Measurements from ENCODE around the gene PSTK.

PSTK gene

DNA sequence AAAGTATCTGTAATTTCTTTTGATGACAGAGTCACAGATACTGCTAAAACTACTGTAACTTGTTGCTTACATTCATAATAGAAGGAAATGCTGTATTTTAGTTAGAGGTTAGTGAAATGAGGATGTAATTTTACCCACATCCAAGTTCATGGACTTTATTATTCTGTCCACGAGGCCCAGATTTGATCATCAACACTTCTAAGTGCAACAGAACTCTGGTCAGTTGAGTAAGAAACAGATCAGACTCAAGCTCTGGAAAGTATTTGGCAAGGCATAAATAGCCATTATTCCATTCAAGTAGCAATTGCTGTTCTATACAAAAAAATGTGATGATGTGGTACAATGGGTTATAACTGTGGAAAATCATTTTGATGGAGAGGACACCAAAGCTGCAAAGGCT lies 50.9 kb downstream of the PSTK start:
- no peak overlapping the region for H3K4me2 ChIP-seq (ENCODE audit: low read length)
- H3K36me3 ChIP-seq (ENCODE audit: control insufficient read depth, insufficient read depth, low read length) = no peaks in the 10 kb centered on the region
- no peak overlapping the region for H3K4me3 ChIP-seq (ENCODE audit: low read depth, low read length)
- H2AFZ ChIP-seq = no peak overlapping the region
- H3K4me1 ChIP-seq = no peaks in the 10 kb centered on the region
- no peak overlapping the region for H3K27ac ChIP-seq
- H3K9ac ChIP-seq = no peak overlapping the region
- TF ChIP-seq, protein P1, sequence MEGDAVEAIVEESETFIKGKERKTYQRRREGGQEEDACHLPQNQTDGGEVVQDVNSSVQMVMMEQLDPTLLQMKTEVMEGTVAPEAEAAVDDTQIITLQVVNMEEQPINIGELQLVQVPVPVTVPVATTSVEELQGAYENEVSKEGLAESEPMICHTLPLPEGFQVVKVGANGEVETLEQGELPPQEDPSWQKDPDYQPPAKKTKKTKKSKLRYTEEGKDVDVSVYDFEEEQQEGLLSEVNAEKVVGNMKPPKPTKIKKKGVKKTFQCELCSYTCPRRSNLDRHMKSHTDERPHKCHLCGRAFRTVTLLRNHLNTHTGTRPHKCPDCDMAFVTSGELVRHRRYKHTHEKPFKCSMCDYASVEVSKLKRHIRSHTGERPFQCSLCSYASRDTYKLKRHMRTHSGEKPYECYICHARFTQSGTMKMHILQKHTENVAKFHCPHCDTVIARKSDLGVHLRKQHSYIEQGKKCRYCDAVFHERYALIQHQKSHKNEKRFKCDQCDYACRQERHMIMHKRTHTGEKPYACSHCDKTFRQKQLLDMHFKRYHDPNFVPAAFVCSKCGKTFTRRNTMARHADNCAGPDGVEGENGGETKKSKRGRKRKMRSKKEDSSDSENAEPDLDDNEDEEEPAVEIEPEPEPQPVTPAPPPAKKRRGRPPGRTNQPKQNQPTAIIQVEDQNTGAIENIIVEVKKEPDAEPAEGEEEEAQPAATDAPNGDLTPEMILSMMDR (IDR thresholded peaks at IDR 0.05) = no peak
- no peaks in the 10 kb centered on the region for H3K79me2 ChIP-seq
- no peaks in the 10 kb centered on the region for H3K27me3 ChIP-seq (ENCODE audit: control insufficient read depth, insufficient read depth, low read length)
- H3K9me3 ChIP-seq (ENCODE audit: control insufficient read depth, low read length) = no peaks in the 10 kb centered on the region

DNA sequence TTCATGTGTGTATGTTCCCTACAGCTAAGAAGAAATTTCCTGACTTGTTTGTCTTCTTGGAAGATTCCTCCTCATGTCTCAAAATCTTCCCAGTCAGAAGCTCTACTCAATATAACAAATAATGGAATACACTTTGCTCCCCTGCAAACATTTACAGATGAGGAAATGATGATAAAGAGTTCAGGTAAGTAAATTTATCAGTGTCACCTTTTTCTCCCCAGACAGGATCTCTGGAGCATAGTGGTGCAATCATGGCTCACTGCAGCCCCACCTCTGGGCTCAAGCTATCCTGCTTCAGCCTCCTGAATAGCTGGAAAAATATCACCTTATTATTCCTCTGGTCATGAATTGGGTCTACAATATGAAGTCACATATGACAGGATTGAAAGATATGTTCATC lies 54.1 kb downstream of the PSTK start:
- TF ChIP-seq, protein P1 (IDR thresholded peaks at IDR 0.05) = no peak
- no peak overlapping the region for H3K4me2 ChIP-seq (ENCODE audit: low read length)
- no peak overlapping the region for H3K4me3 ChIP-seq (ENCODE audit: low read depth, low read length)
- no peaks in the 10 kb centered on the region for H3K4me1 ChIP-seq
- H3K9me3 ChIP-seq (ENCODE audit: control insufficient read depth, low read length) = no peaks in the 10 kb centered on the region
- H3K27ac ChIP-seq = no peak overlapping the region
- H3K79me2 ChIP-seq = no peaks in the 10 kb centered on the region
- H2AFZ ChIP-seq = no peak overlapping the region
- no peak overlapping the region for H3K9ac ChIP-seq
- no peaks in the 10 kb centered on the region for H3K36me3 ChIP-seq (ENCODE audit: control insufficient read depth, insufficient read depth, low read length)
- H3K27me3 ChIP-seq (ENCODE audit: control insufficient read depth, insufficient read depth, low read length) = no peaks in the 10 kb centered on the region

DNA sequence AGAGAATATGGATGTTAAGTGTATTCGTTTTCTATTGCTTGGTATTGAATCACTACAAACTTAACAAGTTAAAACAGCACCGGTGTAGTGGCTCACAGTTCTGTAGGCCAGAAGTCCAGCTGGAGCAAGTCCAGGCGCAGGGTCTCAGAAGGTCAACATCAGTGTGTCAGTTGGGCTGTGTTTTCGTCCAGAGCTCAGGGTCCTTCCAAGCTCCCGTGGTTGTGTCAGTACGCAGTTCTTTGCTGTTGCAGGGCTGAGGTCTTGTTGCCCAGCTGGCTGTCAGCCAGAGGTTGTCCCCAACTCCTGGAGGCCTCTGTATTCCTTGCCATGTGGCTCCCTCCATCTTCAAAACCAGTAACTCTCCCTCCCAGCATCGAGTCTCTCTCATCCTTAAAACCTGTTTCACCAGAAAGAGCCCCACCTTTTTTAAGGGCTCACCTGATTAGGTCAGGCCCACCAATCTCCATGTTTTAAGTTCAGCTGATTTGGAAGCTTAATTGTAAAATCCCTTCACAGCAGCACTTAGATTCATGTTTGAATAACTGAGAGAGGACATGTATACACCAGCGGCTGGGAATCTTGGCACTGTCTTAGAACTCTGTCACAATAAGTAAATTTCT lies 55.4 kb downstream of the PSTK start:
- no peak overlapping the region for H2AFZ ChIP-seq
- H3K27ac ChIP-seq = no peak overlapping the region
- no peaks in the 10 kb centered on the region for H3K4me1 ChIP-seq
- no peaks in the 10 kb centered on the region for H3K36me3 ChIP-seq (ENCODE audit: control insufficient read depth, insufficient read depth, low read length)
- H3K4me2 ChIP-seq (ENCODE audit: low read length) = no peak overlapping the region
- no peaks in the 10 kb centered on the region for H3K9me3 ChIP-seq (ENCODE audit: control insufficient read depth, low read length)
- H3K9ac ChIP-seq = no peak overlapping the region
- TF ChIP-seq, protein P1 (IDR thresholded peaks at IDR 0.05) = no peak
- H3K4me3 ChIP-seq (ENCODE audit: low read depth, low read length) = no peak overlapping the region
- H3K79me2 ChIP-seq = no peaks in the 10 kb centered on the region
- H3K27me3 ChIP-seq (ENCODE audit: control insufficient read depth, insufficient read depth, low read length) = no peaks in the 10 kb centered on the region

DNA sequence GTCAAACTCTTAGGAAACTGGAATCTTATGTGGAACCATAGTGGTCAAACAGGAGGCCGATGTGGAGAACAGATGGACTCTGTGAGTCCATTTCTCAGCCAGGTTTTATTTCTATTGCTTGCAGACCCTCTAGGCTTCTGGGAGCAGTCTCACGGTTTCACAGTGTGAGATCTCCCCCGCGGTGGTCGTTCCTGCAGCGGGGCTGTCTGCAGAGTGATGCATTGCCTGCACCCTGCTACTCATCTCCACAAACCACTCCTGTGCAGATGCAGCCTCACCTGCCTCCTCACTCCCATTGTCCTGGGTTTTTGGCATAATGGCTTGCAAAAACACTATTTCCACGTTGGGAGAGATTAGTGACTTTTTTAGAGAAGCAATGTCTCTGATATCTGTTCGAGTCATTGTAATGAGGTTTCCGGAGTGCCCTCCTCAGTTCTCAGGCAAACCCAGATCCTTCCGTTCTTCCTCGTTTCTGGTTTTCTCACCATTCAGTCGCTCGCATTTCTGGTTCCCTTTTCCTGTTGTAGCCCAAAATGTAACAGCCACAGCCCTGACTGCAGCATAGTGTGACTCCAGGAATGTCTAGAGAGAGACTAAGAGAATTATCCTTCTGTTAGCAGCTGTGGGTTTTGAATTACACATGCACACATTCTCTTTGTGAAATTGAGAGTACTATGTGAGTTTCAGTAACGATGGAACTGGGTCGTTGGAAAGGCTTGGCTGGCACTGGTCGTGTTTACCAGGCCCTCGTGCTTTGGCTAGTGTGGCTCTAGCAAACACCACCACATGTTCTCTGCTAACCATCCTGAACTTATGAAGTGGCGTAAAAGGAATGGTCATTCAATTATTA lies 58.8 kb downstream of the PSTK start:
- no peaks in the 10 kb centered on the region for H3K9me3 ChIP-seq (ENCODE audit: control insufficient read depth, low read length)
- TF ChIP-seq, protein P1 (IDR thresholded peaks at IDR 0.05) = no peak
- H3K4me3 ChIP-seq (ENCODE audit: low read depth, low read length) = no peak overlapping the region
- H3K9ac ChIP-seq = no peak overlapping the region
- no peaks in the 10 kb centered on the region for H3K4me1 ChIP-seq
- no peaks in the 10 kb centered on the region for H3K27me3 ChIP-seq (ENCODE audit: control insufficient read depth, insufficient read depth, low read length)
- H3K4me2 ChIP-seq (ENCODE audit: low read length) = no peak overlapping the region
- no peaks in the 10 kb centered on the region for H3K36me3 ChIP-seq (ENCODE audit: control insufficient read depth, insufficient read depth, low read length)
- no peak overlapping the region for H2AFZ ChIP-seq
- H3K79me2 ChIP-seq = no peaks in the 10 kb centered on the region
- H3K27ac ChIP-seq = no peak overlapping the region

DNA sequence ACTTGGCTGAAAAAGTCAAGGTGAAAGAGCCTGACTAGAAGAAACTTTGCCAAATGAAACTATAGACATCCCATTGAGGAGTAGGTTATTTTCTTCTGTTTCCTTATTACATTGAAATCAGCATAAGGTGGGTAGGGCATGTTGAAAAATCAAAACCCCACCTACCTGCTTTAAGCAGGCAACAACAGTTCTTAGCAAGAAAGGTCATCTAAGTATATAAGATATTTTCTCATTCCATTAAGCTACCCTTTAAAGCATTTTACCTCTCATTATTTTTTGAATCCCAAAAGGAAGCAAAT lies 59.4 kb downstream of the PSTK start:
- H3K27ac ChIP-seq = no peak overlapping the region
- TF ChIP-seq, protein P1 (IDR thresholded peaks at IDR 0.05) = no peak
- H3K79me2 ChIP-seq = no peaks in the 10 kb centered on the region
- no peak overlapping the region for H2AFZ ChIP-seq
- H3K36me3 ChIP-seq (ENCODE audit: control insufficient read depth, insufficient read depth, low read length) = no peaks in the 10 kb centered on the region
- H3K9me3 ChIP-seq (ENCODE audit: control insufficient read depth, low read length) = no peaks in the 10 kb centered on the region
- no peak overlapping the region for H3K9ac ChIP-seq
- H3K27me3 ChIP-seq (ENCODE audit: control insufficient read depth, insufficient read depth, low read length) = no peaks in the 10 kb centered on the region
- no peaks in the 10 kb centered on the region for H3K4me1 ChIP-seq
- no peak overlapping the region for H3K4me3 ChIP-seq (ENCODE audit: low read depth, low read length)
- H3K4me2 ChIP-seq (ENCODE audit: low read length) = no peak overlapping the region

Data from parathyroid adenoma (tissue), 2 donors.